ENCODE results near the gene ERI3. TPM values are rescaled to one million over a fixed set of nuclear protein-coding genes. Genes with fewer than 3 reads are reported as not detected.

The ERI3 gene
- total RNA-seq, 1 experiment from 2014 or later = 50.3 TPM

DNA sequence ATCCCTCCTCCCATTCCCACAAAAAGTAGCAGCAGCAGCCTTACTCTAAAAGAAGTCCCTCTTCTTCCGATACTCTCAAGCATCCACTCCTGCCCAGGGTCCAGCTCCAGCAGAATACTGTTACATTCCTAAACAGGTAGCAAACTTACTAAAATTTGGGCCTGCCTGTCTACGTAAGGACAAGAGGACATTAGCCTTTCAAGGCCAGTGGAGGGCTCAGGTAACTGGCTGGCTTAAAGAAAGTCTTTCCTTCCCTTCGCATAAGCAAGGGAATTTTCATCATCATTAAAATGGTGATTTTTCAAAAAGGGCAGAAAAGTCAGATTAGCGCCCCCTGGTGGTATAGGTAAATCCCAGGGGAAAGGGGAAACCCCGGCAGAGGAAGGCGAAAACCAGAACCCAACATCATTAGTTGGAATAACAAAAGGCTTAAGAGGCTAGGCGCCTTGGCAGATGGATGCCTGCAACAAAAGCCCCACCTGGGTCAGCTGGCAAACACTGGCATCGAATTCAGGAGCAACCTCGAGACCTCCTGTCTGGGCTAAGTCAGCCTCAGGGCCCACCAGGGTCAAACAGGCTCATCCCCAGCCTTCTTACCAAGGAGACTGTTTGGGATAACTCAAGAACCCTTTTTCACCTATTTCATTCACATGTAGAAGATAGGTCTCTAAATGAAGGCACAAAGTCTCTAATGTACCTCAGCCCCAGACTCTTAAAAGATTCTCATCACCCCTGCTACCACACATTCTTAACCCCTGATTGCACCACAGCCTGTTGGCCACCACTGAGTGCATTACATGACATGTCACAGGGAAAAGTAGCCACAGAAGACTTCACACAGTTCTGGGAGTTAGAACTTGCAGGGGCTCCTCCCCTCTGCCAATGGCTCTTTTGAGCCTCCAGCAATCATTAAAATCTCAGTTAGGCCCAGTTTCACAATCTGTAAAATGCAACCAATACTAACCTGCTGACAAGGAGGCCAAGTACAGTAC lies 36.7 kb downstream of the ERI3 start:
- Histone ChIP-seq H2AFZ (ENCODE audit: low read length) (no peak overlapping the region), H3K9me2 (replicated peaks; ENCODE audit: insufficient read depth, low read length) (no peaks in the 10 kb centered on the region)
- DNase-seq = peak; percentile 86

DNA sequence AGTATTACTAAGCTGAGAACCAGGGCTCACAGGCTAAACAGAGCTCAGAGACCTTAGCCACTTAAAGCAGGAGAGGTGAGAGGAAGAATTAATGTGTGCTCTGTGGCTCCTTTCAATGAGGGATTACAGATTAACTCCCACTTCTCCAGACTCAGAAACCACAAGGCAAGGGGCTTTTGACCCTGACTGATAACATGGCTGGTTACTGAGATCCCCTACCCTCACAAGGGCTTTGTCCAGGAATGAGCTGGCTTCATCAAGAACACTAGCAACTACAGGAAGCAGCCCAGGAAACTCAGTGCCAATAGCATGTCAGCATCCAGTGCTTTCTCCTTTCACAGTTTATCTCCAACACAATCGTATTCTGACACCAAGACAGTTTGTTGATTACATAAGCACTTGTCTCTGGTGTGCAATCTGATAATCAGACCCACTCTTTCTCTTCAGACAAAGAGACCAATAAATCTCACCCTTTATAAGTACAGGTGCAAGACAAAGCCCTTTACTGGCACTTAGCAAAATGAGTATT lies 38.8 kb downstream of the ERI3 start:
- Histone ChIP-seq H3K4me1 (ENCODE audit: low read length) (peaks cover 41% of the 10 kb centered on the region), H3K4me3 (ENCODE audit: low read length) (no peak overlapping the region; the same call in 1 of the 2 replicates), H3K9ac (ENCODE audit: low read length) (peak overlapping the region; percentile 37), H3K9me3 (ENCODE audit: low read length) (no peaks in the 10 kb centered on the region), H3K9me2 (replicated peaks; ENCODE audit: insufficient read depth, low read length) (no peaks in the 10 kb centered on the region), H3K27me3 (ENCODE audit: low read length) (no peaks in the 10 kb centered on the region), H3K79me2 (ENCODE audit: low read length) (peaks cover 56% of the 10 kb centered on the region), H3K36me3 (ENCODE audit: insufficient read depth, low read length) (peaks cover 34% of the 10 kb centered on the region; the same call in 1 of the 2 replicates), H2AFZ (ENCODE audit: low read length) (no peak overlapping the region), H3K27ac (ENCODE audit: low read length) (peak overlapping the region; percentile 75), H3K4me2 (ENCODE audit: low read depth, low read length, poor library complexity, severe bottlenecking) (peak overlapping the region; percentile 59), H4K20me1 (ENCODE audit: insufficient read depth, low read depth, low read length) (no peaks in the 10 kb centered on the region)
- DNase-seq = peak; percentile 48

More for the DNA sequence above, 36.7 kb downstream of the ERI3 start:
- H3K79me2 ChIP-seq (ENCODE audit: low read length) = peaks cover 54% of the 10 kb centered on the region
- no peaks in the 10 kb centered on the region for H3K9me3 ChIP-seq (ENCODE audit: low read length)
- no peak overlapping the region for H3K27ac ChIP-seq (ENCODE audit: low read length)
- peaks cover 34% of the 10 kb centered on the region; the same call in 1 of the 2 replicates for H3K36me3 ChIP-seq (ENCODE audit: insufficient read depth, low read length)
- H3K27me3 ChIP-seq (ENCODE audit: low read length) = no peaks in the 10 kb centered on the region
- H3K4me2 ChIP-seq (ENCODE audit: low read depth, low read length, poor library complexity, severe bottlenecking) = no peak overlapping the region
- H3K4me1 ChIP-seq (ENCODE audit: low read length) = peaks cover 50% of the 10 kb centered on the region
- H3K9ac ChIP-seq (ENCODE audit: low read length) = no peak overlapping the region
- H4K20me1 ChIP-seq (ENCODE audit: insufficient read depth, low read depth, low read length) = no peaks in the 10 kb centered on the region
- H3K4me3 ChIP-seq (ENCODE audit: low read length) = no peak overlapping the region

DNA sequence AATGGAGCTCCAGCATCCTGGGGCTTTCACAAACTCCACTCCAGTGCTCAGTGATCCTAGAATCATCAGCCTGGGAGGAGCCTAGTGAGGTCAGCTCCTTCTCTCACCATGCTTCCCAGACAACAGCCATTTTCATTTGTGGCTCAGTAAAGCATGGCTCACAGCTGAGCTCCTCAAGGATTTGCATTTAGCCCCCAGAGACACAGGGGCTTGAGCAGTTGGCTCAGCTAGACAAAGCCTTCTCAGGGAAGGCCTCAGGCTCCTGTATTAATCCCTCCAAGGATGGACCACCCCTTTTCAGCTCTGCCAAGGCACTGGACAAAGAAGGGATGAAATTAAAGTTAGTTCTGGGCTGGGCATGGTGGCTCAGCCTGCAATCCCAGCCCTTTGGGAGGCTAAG lies 39.5 kb downstream of the ERI3 start:
- Histone ChIP-seq H3K36me3 (ENCODE audit: insufficient read depth, low read length) (peaks cover 34% of the 10 kb centered on the region; the same call in 1 of the 2 replicates), H3K27me3 (ENCODE audit: low read length) (no peaks in the 10 kb centered on the region), H3K4me1 (ENCODE audit: low read length) (peaks cover 41% of the 10 kb centered on the region), H4K20me1 (ENCODE audit: insufficient read depth, low read depth, low read length) (no peaks in the 10 kb centered on the region), H3K4me2 (ENCODE audit: low read depth, low read length, poor library complexity, severe bottlenecking) (peak overlapping the region; percentile 59), H3K9me3 (ENCODE audit: low read length) (no peaks in the 10 kb centered on the region), H3K27ac (ENCODE audit: low read length) (peak overlapping the region; percentile 75), H2AFZ (ENCODE audit: low read length) (no peak overlapping the region), H3K9ac (ENCODE audit: low read length) (peak overlapping the region; percentile 37), H3K9me2 (replicated peaks; ENCODE audit: insufficient read depth, low read length) (no peaks in the 10 kb centered on the region), H3K79me2 (ENCODE audit: low read length) (peaks cover 57% of the 10 kb centered on the region), H3K4me3 (ENCODE audit: low read length) (peak overlapping the region; percentile 51)
- DNase-seq = peak; percentile 90

DNA sequence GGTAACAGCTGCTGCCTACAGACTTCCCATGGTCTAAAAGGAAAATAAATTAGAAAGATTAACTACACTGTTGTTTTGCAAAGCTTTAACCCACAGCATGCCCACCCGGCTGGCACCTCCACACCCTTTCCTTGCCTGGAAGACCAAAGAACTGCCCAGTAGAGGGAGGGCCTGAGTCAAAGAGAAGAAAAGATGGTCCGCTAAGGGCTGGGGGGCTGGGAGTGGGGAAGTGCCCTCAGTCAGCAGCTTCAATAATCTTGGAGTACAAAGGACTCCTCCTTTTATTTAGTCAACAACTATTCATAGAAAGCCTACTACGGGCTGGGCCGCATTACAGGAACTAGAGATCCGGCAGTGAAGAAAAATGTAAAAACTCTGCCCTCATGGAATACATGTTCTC lies 40.6 kb downstream of the ERI3 start:
- H3K36me3 ChIP-seq (ENCODE audit: insufficient read depth, low read length) = peaks cover 38% of the 10 kb centered on the region; the same call in 1 of the 2 replicates

DNA sequence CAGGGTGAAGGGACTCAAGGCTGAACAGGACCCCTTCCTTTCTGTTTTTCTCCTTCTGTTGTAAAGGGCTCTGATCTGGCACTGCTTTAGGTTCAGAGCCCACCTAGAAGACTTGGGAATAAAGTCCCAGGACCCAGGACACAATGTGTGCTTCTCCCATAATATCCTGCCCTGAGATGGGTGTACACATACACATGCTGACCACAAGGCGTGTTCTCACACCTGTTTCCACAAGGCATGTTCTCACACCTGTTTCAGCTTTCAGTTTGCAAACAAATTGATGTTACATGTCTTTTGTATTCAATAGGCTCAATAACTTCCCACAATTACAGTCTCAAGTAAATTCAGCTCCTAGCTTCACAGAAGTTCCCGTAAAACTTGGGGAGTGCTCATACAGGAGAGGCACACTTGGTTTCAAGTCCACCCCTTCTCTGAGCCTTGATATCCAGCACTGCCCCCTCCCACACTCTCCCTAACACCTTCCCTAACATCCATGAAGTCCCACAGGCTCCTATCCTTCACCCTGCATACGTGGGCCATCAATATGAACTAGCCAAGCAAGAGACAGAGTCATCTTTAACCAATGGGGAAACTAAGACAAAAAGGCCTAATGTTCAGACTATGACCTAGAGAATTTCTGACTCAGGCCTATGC lies 41.7 kb downstream of the ERI3 start:
- peaks cover 57% of the 10 kb centered on the region for H3K79me2 ChIP-seq (ENCODE audit: low read length)
- H2AFZ ChIP-seq (ENCODE audit: low read length) = no peak overlapping the region
- no peaks in the 10 kb centered on the region for H3K27me3 ChIP-seq (ENCODE audit: low read length)
- peaks cover 30% of the 10 kb centered on the region; the same call in 1 of the 2 replicates for H3K36me3 ChIP-seq (ENCODE audit: insufficient read depth, low read length)
- no peaks in the 10 kb centered on the region for H4K20me1 ChIP-seq (ENCODE audit: insufficient read depth, low read depth, low read length)
- H3K4me2 ChIP-seq (ENCODE audit: low read depth, low read length, poor library complexity, severe bottlenecking) = no peak overlapping the region
- DNase-seq = no peak
- no peak overlapping the region for H3K9ac ChIP-seq (ENCODE audit: low read length)
- peaks cover 40% of the 10 kb centered on the region for H3K4me1 ChIP-seq (ENCODE audit: low read length)
- H3K9me3 ChIP-seq (ENCODE audit: low read length) = no peaks in the 10 kb centered on the region
- H3K27ac ChIP-seq (ENCODE audit: low read length) = peak overlapping the region; percentile 75; the same call in 1 of the 2 replicates
- H3K4me3 ChIP-seq (ENCODE audit: low read length) = no peak overlapping the region
- H3K9me2 ChIP-seq (replicated peaks; ENCODE audit: insufficient read depth, low read length) = no peaks in the 10 kb centered on the region

More for the DNA sequence above, 40.6 kb downstream of the ERI3 start:
- Histone ChIP-seq H3K27me3 (ENCODE audit: low read length) (no peaks in the 10 kb centered on the region), H3K4me1 (ENCODE audit: low read length) (peaks cover 41% of the 10 kb centered on the region), H3K9me2 (replicated peaks; ENCODE audit: insufficient read depth, low read length) (no peaks in the 10 kb centered on the region), H3K9ac (ENCODE audit: low read length) (no peak overlapping the region), H3K27ac (ENCODE audit: low read length) (peak overlapping the region; percentile 75; the same call in 1 of the 2 replicates), H3K4me3 (ENCODE audit: low read length) (no peak overlapping the region), H4K20me1 (ENCODE audit: insufficient read depth, low read depth, low read length) (no peaks in the 10 kb centered on the region), H2AFZ (ENCODE audit: low read length) (no peak overlapping the region), H3K79me2 (ENCODE audit: low read length) (peaks cover 57% of the 10 kb centered on the region), H3K4me2 (ENCODE audit: low read depth, low read length, poor library complexity, severe bottlenecking) (peak overlapping the region; percentile 59), H3K9me3 (ENCODE audit: low read length) (no peaks in the 10 kb centered on the region)
- no peak for DNase-seq

DNA sequence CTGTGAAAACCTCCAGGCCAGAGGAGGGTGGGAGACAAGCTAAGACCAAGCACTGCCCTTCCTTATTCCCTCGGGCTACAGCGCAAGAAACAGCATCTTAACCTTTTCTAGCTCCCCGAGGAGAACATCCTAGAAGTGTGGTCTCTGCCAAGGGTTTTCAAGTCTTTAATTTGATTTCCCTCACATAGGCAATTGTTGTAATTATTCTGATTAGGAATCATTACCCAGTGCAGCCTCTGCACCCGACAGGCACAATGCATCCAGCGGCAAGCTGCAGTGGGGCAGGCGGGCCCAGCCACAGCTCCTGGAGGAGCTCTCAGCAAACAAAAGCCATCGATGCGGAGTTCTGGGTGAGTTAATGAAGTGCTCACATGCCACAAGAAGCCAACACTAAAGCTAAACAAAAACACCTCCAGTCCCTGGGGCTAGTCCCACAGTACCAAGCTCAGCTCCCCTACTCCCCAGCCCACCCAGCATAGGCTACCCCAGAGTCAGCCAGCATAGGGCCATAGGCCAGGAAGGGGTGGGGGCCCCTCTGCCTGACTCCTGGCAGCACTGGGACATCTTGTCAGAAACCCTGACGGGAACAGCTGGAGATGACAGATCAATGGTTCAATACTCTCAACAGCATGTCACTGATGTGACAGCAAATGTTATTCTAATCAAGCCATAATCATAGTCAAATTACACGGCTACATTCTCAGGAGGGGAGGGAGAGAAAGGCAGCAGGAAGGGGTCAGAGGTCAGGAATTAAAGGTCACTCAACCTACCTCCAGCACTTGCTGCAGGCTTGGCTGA lies 42.5 kb downstream of the ERI3 start:
- Histone ChIP-seq H3K4me1 (ENCODE audit: low read length) (peaks cover 33% of the 10 kb centered on the region), H3K4me3 (ENCODE audit: low read length) (no peak overlapping the region), H3K27me3 (ENCODE audit: low read length) (no peaks in the 10 kb centered on the region), H3K36me3 (ENCODE audit: insufficient read depth, low read length) (peaks cover 27% of the 10 kb centered on the region; the same call in 1 of the 2 replicates), H3K9me2 (replicated peaks; ENCODE audit: insufficient read depth, low read length) (no peaks in the 10 kb centered on the region), H3K9ac (ENCODE audit: low read length) (no peak overlapping the region), H4K20me1 (ENCODE audit: insufficient read depth, low read depth, low read length) (no peaks in the 10 kb centered on the region), H2AFZ (ENCODE audit: low read length) (no peak overlapping the region), H3K79me2 (ENCODE audit: low read length) (peaks cover 51% of the 10 kb centered on the region), H3K4me2 (ENCODE audit: low read depth, low read length, poor library complexity, severe bottlenecking) (no peak overlapping the region), H3K27ac (ENCODE audit: low read length) (no peak overlapping the region), H3K9me3 (ENCODE audit: low read length) (no peaks in the 10 kb centered on the region)
- no peak for DNase-seq

DNA sequence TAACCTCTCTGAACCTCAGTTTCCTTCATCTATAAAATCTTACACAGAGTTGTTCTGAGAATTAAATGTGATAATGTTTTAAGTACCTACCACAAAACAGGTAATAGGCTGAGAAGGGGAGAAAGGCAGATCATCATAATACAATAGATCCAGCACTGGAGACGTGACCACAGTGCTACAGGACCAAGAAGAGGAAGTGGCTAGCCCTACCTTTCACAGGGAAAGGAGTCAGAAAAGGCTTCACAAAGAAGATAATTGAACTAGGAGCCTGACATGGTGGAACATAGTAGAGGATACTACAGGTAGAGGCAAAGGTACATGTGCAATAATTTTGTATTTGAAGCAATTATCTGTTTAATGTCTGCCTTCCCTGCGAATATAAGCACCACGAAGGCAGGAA lies 45.1 kb downstream of the ERI3 start:
- no peak overlapping the region for H3K9ac ChIP-seq (ENCODE audit: low read length)
- no peaks in the 10 kb centered on the region for H4K20me1 ChIP-seq (ENCODE audit: insufficient read depth, low read depth, low read length)
- H3K9me3 ChIP-seq (ENCODE audit: low read length) = no peaks in the 10 kb centered on the region
- no peak for DNase-seq
- H3K4me1 ChIP-seq (ENCODE audit: low read length) = peaks cover 7% of the 10 kb centered on the region
- no peaks in the 10 kb centered on the region for H3K9me2 ChIP-seq (replicated peaks; ENCODE audit: insufficient read depth, low read length)
- H3K27me3 ChIP-seq (ENCODE audit: low read length) = no peaks in the 10 kb centered on the region
- peaks cover 31% of the 10 kb centered on the region for H3K79me2 ChIP-seq (ENCODE audit: low read length)
- no peak overlapping the region for H2AFZ ChIP-seq (ENCODE audit: low read length)
- H3K36me3 ChIP-seq (ENCODE audit: insufficient read depth, low read length) = peaks cover 23% of the 10 kb centered on the region; the same call in 1 of the 2 replicates
- no peak overlapping the region for H3K4me3 ChIP-seq (ENCODE audit: low read length)
- H3K4me2 ChIP-seq (ENCODE audit: low read depth, low read length, poor library complexity, severe bottlenecking) = no peak overlapping the region
- H3K27ac ChIP-seq (ENCODE audit: low read length) = no peak overlapping the region
